Erythroblast (primary cell): Measurements from ENCODE around the gene LDLRAD2.

Source experiments
- GATA1 ChIP-seq: IDR thresholded peaks from 2 replicates; pipeline ENCODE4 v1.6.1; 2011; ENCODE audit warnings: low read depth, mild to moderate bottlenecking, control low read depth, low read length, moderate library complexity
- POLR2A ChIP-seq: IDR thresholded peaks from 2 replicates; pipeline ENCODE4 v1.6.1; 2011; ENCODE audit warnings: mild to moderate bottlenecking, low read length

DNA sequence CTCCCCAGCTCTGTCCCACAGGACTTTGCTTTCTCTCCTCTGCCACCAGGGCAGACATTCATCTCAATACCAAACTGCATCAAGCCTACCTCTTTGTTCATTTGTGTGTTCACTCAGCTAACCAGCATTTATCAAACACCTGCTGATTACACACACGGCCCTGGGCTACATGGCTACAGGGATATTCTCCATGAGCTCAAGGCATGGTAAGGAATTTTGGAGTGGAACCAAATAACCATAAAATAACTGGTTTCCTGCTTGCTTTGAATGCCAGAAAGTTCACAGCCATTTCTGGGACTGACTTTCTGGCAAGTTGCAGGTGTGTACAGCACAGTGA, 54.6 kb downstream of the LDLRAD2 start:
- no peak for TF ChIP-seq POLR2A
- no peak for TF ChIP-seq GATA1
